HepG2 (cell line): Measurements from ENCODE around the gene PDE4D. TPM values are rescaled to one million over a fixed set of nuclear protein-coding genes. Genes with fewer than 3 reads are reported as not detected.

Source experiments
- ATAC-seq: fragments of 200-7000 bp; cut with Tn5 transposase; 3 replicates; pipeline ENCODE4 v1.9.1; 2020; ENCODE audit warnings: mild to moderate bottlenecking, moderate library complexity
- BruUV-seq: library from RNA; stranded (reverse); fragments of 400-500 nt; replicated peaks from 2 replicates; lab custom pipeline; 2021; lab: Mats Ljungman, UMichigan
- CTCF ChIA-PET: fragments of 300-600 bp; formaldehyde crosslinking; extraction: SDS; loops from one replicate; lab custom pipeline; 2021; ENCODE audit warnings: low total read pairs, inconsistent platforms, low intra/inter-chr PET ratio; lab: Yijun Ruan, JAX
- POLR2A ChIA-PET: fragments of 350-600 bp; sonication (Branson Sonifier 250); formaldehyde crosslinking; loops from one replicate; lab custom pipeline; 2020; ENCODE audit warnings: antibody characterized with exemption, inconsistent platforms; lab: Yijun Ruan, JAX
- DNase-seq: peaks from one replicate; pipeline ENCODE4 v3.0.0-alpha.2; 2015; ENCODE audit warnings: low spot score
- FAIRE-seq: peaks from 3 replicates; lab custom pipeline; 2011; peaks lifted over from hg19 to GRCh38; lab: Jason Lieb, UNC
- H2AFZ ChIP-seq: one replicate; pipeline ENCODE4 v1.6.1; 2011; ENCODE audit warnings: low read length, inconsistent platforms
- H3K27ac ChIP-seq: fragments of 300-600 bp; 3 replicates; pipeline ENCODE4 v1.8.0; 2011; ENCODE audit warnings: mixed run types, mild to moderate bottlenecking, mixed read lengths, low read length, inconsistent platforms; ENCODE audit not compliant: insufficient read depth; ENCODE audit errors: extremely low read length
- H3K27me3 ChIP-seq, 2 experiments: fragments of 200-600 bp in 1 of 2; 2 replicates in 1 of 2; 3 replicates in 1 of 2; pipeline versions ENCODE4 v1.6.0 to v1.8.0; 2011; ENCODE audit warnings: low read length in 2 of 2, mild to moderate bottlenecking in 2 of 2, moderate library complexity in 2 of 2, inconsistent platforms in 1 of 2; ENCODE audit not compliant: insufficient read depth in 2 of 2, control insufficient read depth in 1 of 2
- H3K36me3 ChIP-seq, 2 experiments: fragments of 200-600 bp in 1 of 2; replicated peaks in 1 of 2; 2 replicates in 1 of 2; 3 replicates in 1 of 2; pipeline versions ENCODE4 v1.5.1 to v1.8.0; 2011; ENCODE audit warnings: low read length in 2 of 2, inconsistent platforms in 1 of 2; ENCODE audit not compliant: insufficient read depth in 2 of 2, control insufficient read depth in 1 of 2
- H3K4me1 ChIP-seq: 2 replicates; pipeline ENCODE4 v1.5.1; 2012; ENCODE audit warnings: low read length, inconsistent platforms; ENCODE audit not compliant: insufficient read depth
- H3K4me2 ChIP-seq: 2 replicates; pipeline ENCODE4 v1.6.0; 2011; ENCODE audit warnings: low read depth, low read length, inconsistent platforms
- H3K4me3 ChIP-seq, 3 experiments: fragments of 200-600 bp in 1 of 3; sonication (generic), shearing (Covaris generic) in 1 of 3; replicated peaks in 1 of 3; 2 replicates each; pipeline ENCODE4 v1.5.1; 2011 to 2016; ENCODE audit warnings: low read length in 3 of 3, inconsistent platforms in 2 of 3, low read depth in 2 of 3, mild to moderate bottlenecking in 2 of 3, control low read depth in 1 of 3, mixed read lengths in 1 of 3; ENCODE audit not compliant: insufficient read depth in 1 of 3
- H3K79me2 ChIP-seq: one replicate; pipeline ENCODE4 v1.6.1; 2011; ENCODE audit warnings: low read length, inconsistent platforms; ENCODE audit not compliant: insufficient read depth
- H3K9ac ChIP-seq: 2 replicates; pipeline ENCODE4 v1.6.0; 2011; ENCODE audit warnings: mild to moderate bottlenecking, low read depth, low read length, inconsistent platforms; ENCODE audit not compliant: insufficient read depth
- H3K9me3 ChIP-seq: 2 replicates; pipeline ENCODE4 v1.5.1; 2012; ENCODE audit warnings: mild to moderate bottlenecking, low read length
- H4K20me1 ChIP-seq: 2 replicates; pipeline ENCODE4 v1.6.0; 2011; ENCODE audit warnings: inconsistent platforms, mild to moderate bottlenecking, low read length, moderate library complexity; ENCODE audit not compliant: insufficient read depth
- FIP1L1 ChIP-seq: fragments of 200-400 bp; formaldehyde crosslinking; IDR thresholded peaks from 2 replicates; pipeline ENCODE4 v1.6.1; 2018; ENCODE audit warnings: low read depth, mild to moderate bottlenecking, low read length, moderate library complexity, borderline replicate concordance; ENCODE audit not compliant: insufficient read depth
- IKZF1 ChIP-seq: fragments of 450-650 bp; IDR thresholded peaks from 2 replicates; pipeline ENCODE4 v1.7.1; 2016
- KDM3A ChIP-seq: IDR thresholded peaks from 2 replicates; pipeline ENCODE4 v1.6.1; 2018; ENCODE audit warnings: low read depth, missing compliant biosample characterization
- NFIB ChIP-seq: sonication (generic); formaldehyde crosslinking; IDR thresholded peaks from 2 replicates; pipeline ENCODE4 v1.9.0; 2021; ENCODE audit warnings: missing genetic modification reagents, mild to moderate bottlenecking, borderline replicate concordance
- RARG ChIP-seq: sonication (generic); formaldehyde crosslinking; IDR thresholded peaks from 2 replicates; pipeline ENCODE4 v1.4.0; 2020; ENCODE audit warnings: low read depth, mild to moderate bottlenecking, missing genetic modification reagents
- RELA ChIP-seq: sonication (generic); formaldehyde crosslinking; IDR thresholded peaks from 2 replicates; pipeline ENCODE4 v1.4.0; 2020; ENCODE audit warnings: missing genetic modification reagents
- SATB2 ChIP-seq: sonication (generic); formaldehyde crosslinking; IDR thresholded peaks from 2 replicates; pipeline ENCODE4 v1.5.0; 2020; ENCODE audit warnings: missing genetic modification reagents
- UBTF ChIP-seq: sonication (generic); formaldehyde crosslinking; IDR thresholded peaks from 2 replicates; pipeline ENCODE4 v1.4.0; 2020; ENCODE audit warnings: mild to moderate bottlenecking, missing genetic modification reagents
- ZMAT5 ChIP-seq: sonication (generic); formaldehyde crosslinking; IDR thresholded peaks from 2 replicates; pipeline ENCODE4 v1.5.0; 2020; ENCODE audit warnings: mild to moderate bottlenecking, low read depth, missing genetic modification reagents, borderline replicate concordance
- ZNF296 ChIP-seq: sonication (generic); formaldehyde crosslinking; conservative IDR thresholded peaks from 2 replicates; pipeline ENCODE4 v1.5.0; 2020; ENCODE audit warnings: mild to moderate bottlenecking, missing genetic modification reagents
- ZNF382 ChIP-seq: sonication (generic); formaldehyde crosslinking; IDR thresholded peaks from 2 replicates; pipeline ENCODE4 v1.5.0; 2020; ENCODE audit warnings: missing genetic modification reagents, mild to moderate bottlenecking, borderline replicate concordance
- ZNF557 ChIP-seq: sonication (generic); formaldehyde crosslinking; IDR thresholded peaks from 2 replicates; pipeline ENCODE4 v1.4.0; 2020; ENCODE audit warnings: missing genetic modification reagents
- ZNF878 ChIP-seq: sonication (generic); formaldehyde crosslinking; IDR thresholded peaks from 2 replicates; pipeline ENCODE4 v1.8.1; 2023; ENCODE audit warnings: mild to moderate bottlenecking, missing genetic modification reagents, moderate library complexity
- WGBS: methylation state at CpG from one replicate; pipeline ENCODE4 v1.1.6; 2017; ENCODE audit warnings: low lambda C conversion rate; 5-methylcytosine and 5-hydroxymethylcytosine counted together
- in situ Hi-C: cut with HindIII; loops from 2 replicates; pipeline ENCODE4 v1.10.0; 2017; ENCODE audit warnings: low pct_unique_long_range_greater_than_20kb; ENCODE audit not compliant: extremely low pct_ligation_motif_present
- intact Hi-C: fragments of 100-400 bp; cut with micrococcal nuclease; formaldehyde crosslinking; loops from one replicate; pipeline ENCODE4 v1.10.0; 2022; ENCODE audit not compliant: unreplicated experiment
- polyA plus RNA-seq, 8 experiments: library from polyadenylated mRNA; depleted of rRNA in 3 of 8; stranded (reverse) in 7 of 8; unstranded in 1 of 8; fragments of >200 nt; fragmentation: Illumina TruSeq in 4 of 8; extraction: Trizol in 4 of 8; gene quantifications; 2 replicates each; pipeline versions ENCODE4 v1.2.1 to v1.2.3, GENCODE V29; 2011 to 2016; ENCODE audit warnings: low read depth in 4 of 8, missing spikeins in 1 of 8, mixed read lengths in 1 of 8; ENCODE audit not compliant: insufficient read depth in 1 of 8
- total RNA-seq, 5 experiments: library from RNA; depleted of rRNA; stranded (reverse); fragments of >200 nt; fragmentation: Illumina TruSeq; extraction: Trizol; gene quantifications; 2 replicates each; pipeline ENCODE4 v1.2.3, GENCODE V29; 2016; ENCODE audit warnings: low read depth in 1 of 5

The PDE4D gene
- total and polyA plus RNA-seq, 2 of the 13 experiments (the other 11 are each of a cell fraction or from before 2014, with no cell fraction given) = 7.0 to 12.2 TPM

GRCh38 chr5:59474324-59474723 is 419.2 kb downstream of the PDE4D start:
- H3K4me3 ChIP-seq = no peak overlapping the region

More at GRCh38 chr5:59474324-59474723, 419.2 kb downstream of the PDE4D start:
- intact Hi-C loops = no loop called here
- Histone ChIP-seq H3K9me3 (no peaks in the 10 kb centered on the region), H3K36me3 (no peaks in the 10 kb centered on the region), H4K20me1 (no peaks in the 10 kb centered on the region), H3K9ac (no peak overlapping the region), H3K27me3 (no peaks in the 10 kb centered on the region), H3K4me2 (no peak overlapping the region), H3K79me2 (no peaks in the 10 kb centered on the region), H3K27ac (no peak overlapping the region), H2AFZ (no peak overlapping the region), H3K4me1 (no peaks in the 10 kb centered on the region)
- CTCF ChIA-PET = no interaction called here
- POLR2A ChIA-PET = no interaction called here
- ATAC-seq = no peak
- in situ Hi-C loops = no loop called here
- no TSS peak for BruUV-seq
- no peak for FAIRE-seq
- WGBS = 71% methylated on average over 1 of the region's 1 CpG
- DNase-seq = no peak
- no peak for TF ChIP-seq ZMAT5
- TF ChIP-seq NFIB (CRISPR knock-in tag) = no peak
- no peak for TF ChIP-seq ZNF296 (CRISPR knock-in tag)
- TF ChIP-seq IKZF1 = no peak
- no peak for TF ChIP-seq ZNF382 (CRISPR knock-in tag)
- no peak for TF ChIP-seq UBTF
- no peak for TF ChIP-seq ZNF878 (CRISPR knock-in tag)
- no peak for TF ChIP-seq ZNF557
- TF ChIP-seq RARG = no peak
- TF ChIP-seq SATB2 (CRISPR knock-in tag) = no peak
- TF ChIP-seq KDM3A = no peak
- no peak for TF ChIP-seq RELA (CRISPR knock-in tag)
- no peak for TF ChIP-seq FIP1L1
